ENCODE measurements around the gene IDH3G. TPM values are rescaled to one million over a fixed set of nuclear protein-coding genes. Genes with fewer than 3 reads are reported as not detected.

Gene IDH3G
- total and polyA plus RNA-seq, 2 donors (not counting 3 experiments of a cell fraction or from before 2014, with no cell fraction given): 57.7 to 116 TPM

- Histone ChIP-seq H3K4me3 (replicated peaks in 1 of 3; ENCODE audit: insufficient read depth in 1 of 3, low read depth in 1 of 3, low read length in 3 of 3) (no peak overlapping the region), H3K4me1 (ENCODE audit: control insufficient read depth, extremely low read depth, insufficient read depth, low read length) (no peaks in the 10 kb centered on the region), H3K36me3 (ENCODE audit: control insufficient read depth in 2 of 2, extremely low read depth in 1 of 2, insufficient read depth in 2 of 2, low read length in 2 of 2) (no peaks in the 10 kb centered on the region), H3K79me2 (ENCODE audit: control insufficient read depth, insufficient read depth, low read length) (no peaks in the 10 kb centered on the region), H3K27ac (ENCODE audit: insufficient read depth, low read depth, low read length) (no peak overlapping the region), H2AFZ (ENCODE audit: low read depth, low read length) (no peak overlapping the region), H3K9ac (replicated peaks; ENCODE audit: extremely low read depth, insufficient read depth, low read length) (no peak overlapping the region), H3K9me3 (replicated peaks; ENCODE audit: control insufficient read depth, insufficient read depth, low read length) (no peaks in the 10 kb centered on the region), H4K20me1 (replicated peaks; ENCODE audit: control insufficient read depth, extremely low read depth, insufficient read depth, low read length) (no peaks in the 10 kb centered on the region), H3K4me2 (ENCODE audit: insufficient read depth, low read length) (no peak overlapping the region), H3K9me1 (replicated peaks; ENCODE audit: control insufficient read depth, extremely low read depth, insufficient read depth, low read length) (no peaks in the 10 kb centered on the region), H3K27me3 (ENCODE audit: control insufficient read depth in 2 of 2, insufficient read depth in 2 of 2, low read length in 2 of 2) (no peaks in the 10 kb centered on the region)
- ChIA-PET POLR2A (no interaction called here), CTCF (interaction anchor here (2.1 kb wide), 1 partner anchor 116 kb away, joined by 5 read pairs; no protein-coding TSS in a partner anchor)
- intact Hi-C loops (cut with micrococcal nuclease): no loop called here
- dilution Hi-C loops (cut with MboI; ENCODE audit: extremely low pct_ligation_motif_present, low sequenced_read_pairs): no loop called here
- BruUV-seq (replicated peaks): no TSS peak
- DNase-seq (ENCODE audit: low read depth, low spot score) (no peak), FAIRE-seq (no peak)
- no peak for TF ChIP-seq GATA2 (IDR thresholded peaks at IDR 0.05; ENCODE audit: insufficient read depth, insufficient read length, low read depth, low read length)
- TF ChIP-seq EZH2 (IDR thresholded peaks at IDR 0.05; ENCODE audit: borderline replicate concordance, low read depth, low read length, severe bottlenecking): no peak
- no peak for TF ChIP-seq MYC (IDR thresholded peaks at IDR 0.05; ENCODE audit: low read depth, low read length)
- TF ChIP-seq POLR2A (IDR thresholded peaks at IDR 0.05; ENCODE audit: low read depth, low read length): no peak
- TF ChIP-seq, protein P1, sequence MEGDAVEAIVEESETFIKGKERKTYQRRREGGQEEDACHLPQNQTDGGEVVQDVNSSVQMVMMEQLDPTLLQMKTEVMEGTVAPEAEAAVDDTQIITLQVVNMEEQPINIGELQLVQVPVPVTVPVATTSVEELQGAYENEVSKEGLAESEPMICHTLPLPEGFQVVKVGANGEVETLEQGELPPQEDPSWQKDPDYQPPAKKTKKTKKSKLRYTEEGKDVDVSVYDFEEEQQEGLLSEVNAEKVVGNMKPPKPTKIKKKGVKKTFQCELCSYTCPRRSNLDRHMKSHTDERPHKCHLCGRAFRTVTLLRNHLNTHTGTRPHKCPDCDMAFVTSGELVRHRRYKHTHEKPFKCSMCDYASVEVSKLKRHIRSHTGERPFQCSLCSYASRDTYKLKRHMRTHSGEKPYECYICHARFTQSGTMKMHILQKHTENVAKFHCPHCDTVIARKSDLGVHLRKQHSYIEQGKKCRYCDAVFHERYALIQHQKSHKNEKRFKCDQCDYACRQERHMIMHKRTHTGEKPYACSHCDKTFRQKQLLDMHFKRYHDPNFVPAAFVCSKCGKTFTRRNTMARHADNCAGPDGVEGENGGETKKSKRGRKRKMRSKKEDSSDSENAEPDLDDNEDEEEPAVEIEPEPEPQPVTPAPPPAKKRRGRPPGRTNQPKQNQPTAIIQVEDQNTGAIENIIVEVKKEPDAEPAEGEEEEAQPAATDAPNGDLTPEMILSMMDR (IDR thresholded peaks at IDR 0.05; ENCODE audit: extremely low read depth in 1 of 2, insufficient read depth in 1 of 2, low read depth in 1 of 2, low read length in 2 of 2): no peak
- TF ChIP-seq POLR2AphosphoS5 (IDR thresholded peaks at IDR 0.05; ENCODE audit: insufficient read depth, low read depth, low read length): no peak
- TF ChIP-seq MAX (IDR thresholded peaks at IDR 0.05; ENCODE audit: insufficient read depth, insufficient read length): no peak
- TF ChIP-seq FOS (IDR thresholded peaks at IDR 0.05; ENCODE audit: borderline replicate concordance, insufficient read depth, low read length): no peak
- TF ChIP-seq JUN (IDR thresholded peaks at IDR 0.05; ENCODE audit: borderline replicate concordance, insufficient read depth, insufficient read length, low read depth): no peak
These were observed 12.9 kb upstream of the IDH3G start for GRCh38 chrX:153806999-153807575.

Measured in endothelial cell of umbilical vein (primary cell).